NCI-H748 treated with DMSO at 0.1 percent for 48 hours (cell line): Measurements from ENCODE around the gene SERTAD1.

Source experiments
- DNase-seq: peaks from one replicate; lab custom pipeline; 2025; lab: John Stamatoyannopoulos, UW

SERTAD1 gene

DNA sequence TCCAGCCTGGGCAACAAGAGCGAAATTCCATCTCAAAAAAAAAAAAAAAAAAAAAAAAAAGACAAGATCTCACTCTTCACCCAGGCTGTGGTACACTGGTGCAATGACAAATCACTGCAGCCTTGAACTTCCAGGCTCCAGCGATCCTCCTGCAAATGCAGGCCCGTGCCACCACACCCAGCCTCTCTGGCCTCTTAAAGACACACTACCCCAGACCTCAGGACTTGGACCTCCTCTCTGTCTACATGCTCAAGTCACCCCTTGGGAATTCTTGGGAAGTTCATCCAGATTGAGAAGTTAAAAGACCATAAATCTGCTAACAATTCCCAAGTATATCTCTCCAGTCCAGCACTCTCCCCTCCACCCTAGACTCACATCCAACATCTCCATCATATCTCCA lies 25.2 kb downstream of the SERTAD1 start:
- no peak for DNase-seq

DNA sequence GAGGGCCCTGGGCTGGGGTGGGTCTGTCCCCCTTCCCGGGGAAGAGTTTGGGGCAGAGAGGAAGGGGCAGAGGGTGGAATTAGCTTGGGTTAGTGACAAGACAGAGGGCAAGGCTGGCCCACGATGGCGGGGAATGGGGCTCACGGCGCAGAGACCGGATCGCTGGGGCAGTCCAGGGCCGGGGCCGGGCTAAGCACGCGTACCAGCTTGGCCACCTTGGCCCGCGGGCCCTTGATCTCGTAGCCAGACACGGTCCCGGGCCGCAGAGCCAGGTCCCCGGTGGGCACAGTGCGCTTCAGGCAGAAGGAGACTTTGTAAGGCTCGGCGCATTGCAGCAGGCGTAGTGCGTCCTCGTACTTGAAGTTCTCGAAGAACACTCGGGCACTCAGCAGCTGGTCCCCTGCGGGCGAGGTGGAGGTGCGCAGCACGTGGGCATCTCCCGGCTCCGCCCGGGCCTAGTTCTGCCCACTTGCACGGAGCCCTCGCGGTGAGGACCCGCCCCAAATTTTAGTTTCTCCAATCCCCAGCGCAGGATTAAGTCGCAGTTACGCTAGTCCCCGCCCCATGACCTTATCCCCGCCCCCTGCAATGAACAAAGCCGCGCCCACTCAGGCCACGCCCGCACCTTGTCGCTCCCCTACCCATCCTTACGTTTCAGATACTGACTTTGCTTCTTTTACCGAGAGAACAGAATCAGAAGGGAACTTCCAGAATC lies 27.2 kb downstream of the SERTAD1 start:
- no peak for DNase-seq

DNA sequence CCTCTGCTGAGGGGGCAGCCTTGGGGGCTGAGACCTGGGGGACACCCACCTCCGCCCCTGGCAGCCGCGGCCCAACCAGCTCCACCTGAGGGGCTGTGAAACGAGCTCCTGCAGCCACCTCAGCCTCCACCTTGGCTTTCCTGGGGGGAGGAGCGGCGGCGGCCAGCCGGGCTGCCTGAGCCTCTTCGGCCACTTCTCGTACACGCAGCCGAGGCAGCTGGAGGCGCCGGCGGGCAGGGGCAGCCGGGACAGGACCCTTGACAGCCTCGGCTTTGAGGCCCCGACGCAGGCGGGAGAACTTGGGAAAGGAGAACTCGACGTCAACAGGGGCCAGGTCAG lies 28.3 kb downstream of the SERTAD1 start:
- DNase-seq = no peak

DNA sequence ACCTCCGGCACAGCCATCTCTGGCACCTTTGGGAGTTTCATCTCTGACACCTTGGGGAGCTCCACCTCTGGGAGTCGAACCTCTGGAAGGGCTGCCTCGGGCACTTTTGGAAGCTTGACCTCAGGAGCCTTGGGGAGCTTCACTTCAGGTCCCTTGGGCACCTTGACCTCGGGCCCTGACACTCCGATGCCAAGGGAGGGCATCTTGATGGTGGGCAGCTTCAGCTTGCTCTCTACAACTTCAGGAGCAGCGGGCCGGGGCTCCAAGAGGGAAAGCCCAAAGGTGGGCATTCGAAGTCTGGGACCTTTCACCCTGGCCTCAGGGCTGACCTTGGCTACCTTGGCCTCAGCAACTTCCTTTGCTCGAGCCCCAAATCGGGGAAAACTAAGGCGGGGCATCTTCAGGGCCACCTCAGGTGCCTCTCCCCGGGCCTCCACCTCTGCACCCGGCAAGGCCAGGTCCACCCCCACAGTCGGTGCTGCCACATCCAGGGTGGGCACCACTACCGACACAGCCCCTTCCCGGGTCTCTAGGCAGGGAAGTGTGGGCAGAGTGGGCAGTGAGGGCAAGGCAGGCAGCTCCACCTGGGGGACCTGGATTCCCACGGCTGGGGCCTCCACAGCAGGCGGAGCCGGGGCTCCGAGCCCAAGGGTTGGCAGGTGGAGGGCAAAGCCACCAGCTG lies 28.8 kb downstream of the SERTAD1 start:
- DNase-seq = no peak

DNA sequence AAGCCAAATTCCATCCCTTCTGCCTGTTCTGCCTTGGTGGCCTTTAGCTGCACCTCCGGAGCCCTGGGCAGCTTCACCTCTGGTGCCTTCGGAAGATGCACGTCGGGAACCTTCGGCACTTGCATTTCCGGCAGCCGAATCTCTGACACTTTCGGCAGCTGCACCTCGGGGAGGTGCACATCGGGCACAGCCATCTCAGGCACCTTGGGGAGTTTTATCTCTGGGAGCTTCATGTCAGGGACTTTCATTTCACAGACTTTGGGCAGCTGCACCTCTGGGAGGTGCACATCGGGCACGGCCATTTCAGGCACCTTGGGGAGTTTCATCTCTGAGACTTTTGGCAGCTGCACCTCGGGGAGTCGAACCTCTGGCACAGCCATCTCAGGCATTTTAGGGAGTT lies 29.8 kb downstream of the SERTAD1 start:
- DNase-seq = no peak

DNA sequence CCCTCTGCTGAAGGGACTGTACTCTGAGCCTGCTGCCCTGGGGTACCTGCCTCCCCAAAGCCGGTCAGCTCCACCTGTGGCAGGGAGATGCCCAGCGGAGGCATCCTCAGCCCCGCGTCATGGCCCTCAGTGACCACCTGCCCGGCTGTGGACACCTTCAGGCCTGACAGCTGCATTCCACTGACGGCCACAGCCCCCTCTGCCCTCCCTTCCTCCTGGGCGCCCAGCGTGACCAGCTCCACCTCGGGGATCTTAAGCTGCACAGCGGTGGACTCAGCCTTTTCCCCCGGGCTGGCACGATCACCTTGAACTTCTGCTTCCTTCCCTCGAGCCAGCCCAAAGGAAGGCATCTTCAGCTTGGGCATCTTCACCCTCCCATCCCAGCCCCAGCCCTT lies 31.0 kb downstream of the SERTAD1 start:
- DNase-seq = no peak

DNA sequence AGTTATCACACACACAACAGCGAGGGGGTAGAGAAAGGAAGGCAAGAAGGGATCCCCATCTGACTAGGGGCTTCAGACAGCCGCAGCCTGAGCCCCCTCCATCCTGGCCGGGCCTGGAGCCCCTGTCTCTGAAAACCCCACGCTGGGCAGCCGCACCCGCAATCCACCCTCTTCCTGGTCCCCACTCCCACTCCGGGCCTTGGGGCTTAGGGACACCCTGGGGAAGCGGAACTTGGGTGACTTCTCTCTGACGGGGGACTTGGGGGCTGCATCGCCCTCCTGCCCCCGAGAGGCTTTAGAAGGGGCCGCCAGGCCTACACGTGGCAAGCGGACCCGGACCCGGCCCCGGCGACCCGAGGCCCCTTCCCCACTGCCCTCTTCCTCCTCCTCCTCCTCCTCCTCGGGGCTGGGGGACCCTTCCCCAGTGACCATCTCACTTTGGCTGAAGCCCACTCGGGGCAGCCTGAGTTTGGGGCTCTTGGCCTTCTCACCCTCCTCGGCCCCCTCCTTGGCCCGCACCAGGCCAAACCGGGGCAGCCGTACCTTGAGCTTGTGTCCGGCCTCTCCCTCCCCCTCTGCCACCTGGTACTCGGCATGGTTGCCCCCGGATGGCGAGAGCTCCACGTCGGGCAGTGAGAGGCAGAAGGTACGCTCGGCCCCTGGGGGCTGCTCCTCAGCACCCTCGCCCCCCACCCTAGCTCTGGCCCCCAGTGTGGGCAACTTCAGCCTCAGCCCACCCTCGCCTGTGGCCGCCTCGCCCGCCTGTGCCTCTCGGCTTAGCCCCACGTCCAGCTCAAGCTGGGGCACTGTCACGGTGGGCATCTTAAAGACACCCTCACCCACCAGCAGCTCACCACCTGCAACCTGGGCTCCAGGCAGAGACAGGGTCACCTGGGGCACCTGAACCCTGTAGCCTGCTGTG lies 31.6 kb downstream of the SERTAD1 start:
- no peak for DNase-seq

DNA sequence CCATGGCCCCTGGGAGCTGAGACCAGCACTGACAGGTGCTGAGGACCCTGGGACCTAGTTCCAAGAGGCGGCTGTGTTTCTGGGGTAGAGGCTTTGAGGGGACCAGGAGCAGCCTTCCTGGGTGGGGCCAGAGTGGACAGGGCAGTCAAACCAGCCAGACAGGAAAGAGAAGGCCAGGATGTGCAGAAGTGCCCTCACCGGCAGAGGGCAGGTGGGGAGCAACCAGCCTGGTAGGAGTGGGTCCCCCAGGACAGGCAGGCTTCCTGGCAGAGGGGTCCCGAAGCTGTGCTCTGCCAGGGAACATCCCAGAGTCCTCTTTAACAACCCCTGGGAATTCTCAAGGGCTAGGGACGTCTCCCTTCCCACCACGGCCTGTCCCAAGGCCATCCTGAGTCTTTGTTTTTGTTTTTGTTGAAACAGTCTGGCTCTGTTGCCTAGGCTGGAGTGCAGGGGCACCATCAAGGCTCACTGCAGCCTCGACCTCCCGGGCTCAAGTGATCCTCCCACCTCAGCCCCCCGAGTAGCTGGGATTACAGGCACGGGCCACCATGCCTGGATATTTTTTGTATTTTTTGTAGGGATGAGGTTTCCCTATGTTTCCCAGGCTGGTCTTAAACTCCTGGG lies 32.8 kb downstream of the SERTAD1 start:
- DNase-seq = no peak

DNA sequence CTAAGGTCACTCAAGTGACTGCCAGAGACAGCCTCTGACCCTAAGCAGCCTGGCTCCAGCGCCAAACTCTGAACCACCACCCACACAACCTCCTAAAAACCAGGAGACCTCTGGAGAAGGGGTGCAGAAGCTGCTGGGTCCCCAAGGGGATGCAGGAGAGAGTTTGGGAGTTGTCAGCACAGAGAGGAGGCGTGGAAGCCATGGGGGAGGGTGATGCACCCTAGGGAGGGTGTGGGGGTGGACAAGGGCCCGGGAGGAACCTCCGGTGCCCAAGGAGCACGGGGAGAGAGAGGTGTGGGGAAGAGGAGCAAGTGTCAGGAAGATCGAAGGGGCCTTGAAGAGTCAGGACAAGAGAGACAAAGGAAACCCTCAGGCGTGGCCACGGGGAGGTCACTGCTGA lies 33.7 kb downstream of the SERTAD1 start:
- no peak for DNase-seq

DNA sequence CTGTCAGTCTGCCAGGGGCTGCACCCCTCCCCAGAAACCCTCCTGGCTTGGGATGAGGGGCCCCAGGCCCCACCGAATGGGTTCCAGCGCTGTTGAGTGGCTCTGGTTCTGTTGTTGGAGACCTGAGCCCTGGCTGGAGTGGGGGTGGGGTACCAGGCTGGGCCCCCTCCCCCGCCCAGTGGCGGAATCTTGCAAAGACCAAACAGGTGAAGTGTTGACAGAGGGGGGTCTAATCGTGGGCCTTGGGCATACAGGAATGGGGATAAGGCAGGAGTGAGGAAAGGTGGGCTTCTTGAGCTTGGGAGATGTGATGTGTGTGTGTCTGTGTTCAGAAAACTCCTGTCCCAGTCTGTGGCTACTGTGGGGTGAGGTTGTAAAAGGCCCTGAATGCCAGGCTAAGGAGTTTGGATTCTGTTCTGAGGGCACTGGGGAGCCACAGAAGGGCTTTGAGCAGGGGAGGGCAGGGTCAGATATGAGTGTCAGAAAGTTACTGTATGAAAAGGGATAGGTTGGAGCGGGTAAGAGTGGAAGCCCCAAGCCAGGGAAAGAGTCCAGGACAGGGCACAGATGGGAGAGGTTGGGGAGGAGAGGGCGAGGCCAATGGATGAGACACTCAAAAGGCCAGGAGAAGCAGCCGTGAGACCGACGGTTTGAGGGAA lies 35.6 kb downstream of the SERTAD1 start, which contains the start of gene HIPK4:
TSS of gene HIPK4 (minus strand) at position 98 of the 659 bp plus-strand sequence. CDS start 279 bp downstream, outside the sequence.
- DNase-seq = no peak

DNA sequence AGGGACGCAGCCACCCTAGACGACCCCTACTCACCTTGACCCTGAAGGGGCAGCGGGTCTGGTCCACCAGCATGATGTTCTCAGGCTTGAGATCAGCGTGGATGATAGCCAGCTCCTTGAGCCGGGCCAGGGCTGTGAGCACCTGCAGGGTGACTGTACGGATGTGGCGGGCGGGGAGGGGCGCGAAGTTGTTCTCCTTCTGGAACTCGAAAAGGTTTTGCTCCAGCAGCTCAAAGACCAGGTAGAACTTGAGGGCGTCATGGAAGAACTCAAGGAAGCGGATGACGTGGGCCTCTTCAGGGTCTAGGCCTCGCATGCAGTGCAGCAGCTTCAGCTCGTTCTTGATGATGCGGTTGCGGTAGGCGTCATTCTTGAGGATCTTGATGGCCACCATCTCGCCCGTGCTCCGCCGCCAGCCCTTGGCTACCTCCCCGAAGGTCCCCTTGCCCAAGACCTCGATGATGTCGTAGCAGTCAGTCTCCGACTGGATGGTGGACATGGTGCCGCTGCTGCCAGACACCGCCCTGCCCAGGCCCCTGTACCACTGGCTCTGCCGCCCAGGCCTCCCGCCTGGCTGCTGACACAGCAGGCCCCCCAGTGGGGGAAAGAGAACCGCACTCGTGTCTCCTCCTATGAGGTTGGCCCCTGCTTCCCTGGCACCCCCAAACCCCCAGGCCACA lies 36.2 kb downstream of the SERTAD1 start:
- no peak for DNase-seq

DNA sequence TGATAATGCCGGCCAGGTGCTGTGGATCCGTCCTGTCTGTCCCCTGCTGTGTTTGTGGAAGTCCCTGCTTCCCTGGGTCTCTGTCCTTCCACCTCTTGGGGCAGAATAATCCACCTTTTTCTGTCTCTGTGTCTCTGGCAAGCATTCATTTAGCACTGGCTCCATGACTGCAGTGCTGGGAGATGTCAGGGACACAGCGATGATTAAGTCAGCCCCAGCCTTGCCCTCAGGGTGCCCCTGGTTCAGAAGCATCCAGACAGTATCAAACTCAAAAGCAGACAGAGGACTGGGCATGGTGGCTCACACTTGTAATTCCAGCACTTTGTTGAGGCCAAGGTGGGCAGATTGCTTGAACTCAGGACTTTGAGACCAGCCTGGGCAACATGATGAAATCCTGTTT lies 37.3 kb downstream of the SERTAD1 start:
- DNase-seq = no peak

DNA sequence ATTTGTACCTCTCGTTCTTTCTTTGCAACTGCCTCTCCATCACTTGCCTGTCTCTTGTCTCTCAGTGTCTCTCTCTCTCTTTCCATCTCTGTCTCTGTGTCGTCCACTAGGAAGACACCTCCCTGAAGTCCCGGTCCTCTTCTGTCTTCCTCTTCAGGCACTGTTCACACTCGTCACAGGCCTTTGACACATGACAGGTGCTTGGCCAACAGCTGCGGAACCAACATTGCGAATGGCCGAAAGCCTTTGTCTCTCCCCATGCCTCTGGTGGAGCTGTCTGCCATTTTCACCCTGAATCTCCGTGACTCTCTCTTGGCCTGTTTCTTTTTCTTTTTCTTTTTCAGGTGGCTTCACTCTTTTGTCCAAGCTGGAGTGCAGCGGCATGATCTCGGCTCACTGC lies 38.6 kb downstream of the SERTAD1 start:
- no peak for DNase-seq

DNA sequence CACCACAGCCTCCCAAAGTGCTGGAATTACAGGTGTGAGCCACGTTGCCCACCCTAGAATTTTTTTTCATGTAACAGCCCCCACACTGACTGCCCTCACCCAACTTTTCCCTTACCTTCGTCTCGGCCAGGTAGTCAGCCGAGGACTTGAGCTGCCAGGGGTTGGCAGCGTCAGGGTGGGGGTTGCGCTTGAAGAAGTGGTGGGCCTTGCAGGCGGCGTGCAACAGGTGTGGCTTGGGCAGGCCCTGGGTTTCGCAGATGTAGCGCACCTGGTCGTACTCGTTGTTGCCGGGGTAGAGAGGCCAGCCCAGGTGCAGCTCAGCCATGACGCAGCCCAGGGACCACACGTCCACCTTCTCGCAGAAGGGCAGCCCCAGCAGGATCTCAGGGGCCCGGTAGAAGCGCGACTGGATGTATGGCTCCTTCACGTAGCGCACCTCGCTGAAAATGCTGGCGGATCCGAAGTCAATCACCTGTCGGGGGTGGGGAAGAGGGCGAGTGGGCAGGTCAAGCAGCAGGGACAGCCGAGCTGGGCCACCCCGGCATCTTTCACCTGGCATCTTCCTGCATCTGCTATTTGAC lies 42.0 kb downstream of the SERTAD1 start:
- no peak for DNase-seq

DNA sequence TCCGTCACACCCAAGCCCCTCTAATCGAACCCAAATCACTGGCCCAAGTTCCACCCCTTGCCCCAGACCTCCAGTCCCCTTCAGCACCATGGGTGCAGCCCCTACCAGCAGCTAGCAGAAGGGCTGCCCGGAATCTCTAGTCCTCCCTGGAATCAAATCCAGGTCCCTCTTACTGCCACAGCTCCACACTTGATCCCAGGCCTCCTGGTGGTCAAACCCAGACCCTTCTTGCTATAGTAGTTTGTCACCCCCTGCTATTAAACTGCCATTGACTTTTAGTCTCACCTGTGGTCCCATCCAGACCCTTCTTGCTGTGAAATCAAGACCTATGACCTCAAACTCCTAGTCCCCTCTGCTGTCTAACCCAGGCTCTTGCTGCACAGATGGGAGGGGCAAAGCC lies 44.5 kb downstream of the SERTAD1 start:
- DNase-seq = no peak

DNA sequence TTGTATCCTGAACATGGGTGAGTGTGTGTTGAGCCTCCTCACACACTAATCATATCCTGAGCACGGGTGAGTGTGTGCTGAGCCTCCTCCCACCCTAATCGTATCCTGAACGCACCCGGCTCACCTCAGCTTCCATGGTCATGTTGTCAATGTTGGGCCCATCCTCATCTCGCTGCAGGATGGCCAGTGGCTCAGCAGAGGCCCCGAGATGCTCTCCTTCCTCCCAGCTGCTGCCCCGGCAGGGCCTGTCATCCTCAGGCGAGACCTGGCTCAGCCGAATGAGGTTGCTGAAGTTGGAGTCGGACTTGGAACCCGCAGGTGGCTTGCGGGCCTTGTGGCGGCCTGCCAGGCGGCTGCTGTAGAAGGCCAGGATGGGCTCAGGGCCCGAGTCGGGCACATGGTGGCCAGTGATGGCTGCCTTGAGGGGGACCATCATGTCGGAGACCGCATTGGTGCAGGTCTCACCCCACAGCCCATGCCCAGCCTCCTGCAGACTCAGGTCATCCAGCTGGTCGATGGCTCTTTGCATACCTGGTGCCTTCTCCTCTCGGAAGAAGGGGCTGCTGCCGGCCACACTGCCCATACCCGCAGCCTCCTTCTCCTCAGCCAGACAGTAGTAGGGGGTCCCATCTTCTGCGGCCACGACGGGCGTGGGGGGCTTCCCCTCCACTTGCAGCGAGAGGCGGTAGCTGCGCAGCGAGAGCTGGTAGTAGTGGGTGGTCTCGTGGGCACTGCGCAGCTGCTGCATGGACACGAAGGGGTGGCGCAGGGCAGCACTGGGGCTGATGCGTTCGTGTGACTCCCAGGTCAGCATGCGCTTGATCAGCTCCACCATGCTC lies 45.4 kb downstream of the SERTAD1 start:
- no peak for DNase-seq

DNA sequence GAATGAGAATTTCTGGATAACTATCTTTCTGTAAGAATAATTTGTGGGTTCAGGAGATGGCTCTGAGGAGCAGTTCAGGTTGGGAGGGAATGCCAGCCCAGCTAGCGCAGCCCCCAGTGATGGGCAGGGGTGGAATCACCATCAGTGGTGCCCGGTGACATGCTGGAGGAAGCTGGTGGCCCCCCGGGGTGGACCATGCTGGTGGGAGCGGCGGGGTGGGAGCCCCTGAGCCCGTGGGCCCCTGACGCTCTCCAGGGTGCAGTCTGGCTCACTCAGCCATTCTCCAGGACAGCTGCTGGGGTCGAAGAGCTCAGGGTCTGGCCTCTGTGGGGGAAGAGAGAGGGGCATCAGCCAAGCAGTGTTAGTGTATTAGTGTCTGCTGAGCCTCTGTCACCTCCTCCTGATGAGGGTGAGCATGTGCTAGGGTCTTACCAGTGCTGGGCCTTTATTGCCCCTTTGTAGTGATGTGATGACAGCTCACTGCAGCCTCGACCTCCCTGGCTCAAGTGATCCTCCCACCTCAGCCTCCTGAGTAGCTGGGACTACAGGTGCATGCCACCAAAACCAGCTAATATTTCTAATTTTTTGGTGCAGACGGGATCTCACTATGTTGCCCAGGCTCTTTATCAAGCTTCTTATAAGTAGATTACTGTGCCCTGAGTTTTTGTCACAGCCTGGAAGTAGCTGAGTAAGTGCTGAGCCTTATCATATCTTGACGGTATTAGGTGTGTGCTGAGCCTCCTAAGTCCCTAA lies 46.2 kb downstream of the SERTAD1 start:
- no peak for DNase-seq

DNA sequence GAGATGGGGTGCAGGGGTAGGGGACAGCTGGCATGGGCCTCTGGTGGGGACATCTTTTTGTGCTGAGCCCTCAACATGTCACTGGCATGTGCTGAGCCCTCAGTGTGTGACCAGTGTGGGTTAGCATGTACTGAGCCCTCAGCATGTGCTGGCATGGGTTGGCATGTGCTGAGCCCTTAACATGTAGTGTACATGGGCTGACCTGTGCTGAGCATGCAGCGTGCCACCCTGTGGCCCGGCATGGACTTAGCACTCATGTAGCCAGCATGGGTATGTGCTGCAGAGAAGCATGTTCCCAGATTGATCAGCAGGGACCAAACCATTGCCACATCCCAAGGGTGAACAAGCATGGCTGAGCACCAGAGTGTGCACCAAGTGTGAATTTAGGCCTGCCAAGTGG lies 47.3 kb downstream of the SERTAD1 start:
- no peak for DNase-seq

DNA sequence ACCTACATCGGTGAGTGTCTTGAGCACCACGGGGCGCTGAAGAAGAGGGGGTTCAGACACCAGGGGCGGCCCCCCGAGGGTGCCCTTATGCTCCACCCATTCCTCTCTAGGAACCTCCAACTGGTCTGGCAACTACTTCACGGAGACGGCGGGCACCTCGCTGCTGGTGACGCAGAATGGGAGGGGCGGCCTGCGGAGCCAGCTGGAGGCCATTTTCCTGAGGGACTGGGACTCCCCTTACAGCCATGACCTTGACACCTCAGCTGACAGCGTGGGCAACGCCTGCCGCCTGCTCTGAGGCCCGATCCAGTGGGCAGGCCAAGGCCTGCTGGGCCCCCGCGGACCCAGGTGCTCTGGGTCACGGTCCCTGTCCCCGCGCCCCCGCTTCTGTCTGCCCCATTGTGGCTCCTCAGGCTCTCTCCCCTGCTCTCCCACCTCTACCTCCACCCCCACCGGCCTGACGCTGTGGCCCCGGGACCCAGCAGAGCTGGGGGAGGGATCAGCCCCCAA lies 47.9 kb downstream of the SERTAD1 start:
- no peak for DNase-seq
